Measurements from ENCODE around the gene FUOM.

GRCh38 chr10:133314911-133315310 is 42.9 kb downstream of the FUOM start:
- TF ChIP-seq CTCF (IDR thresholded peaks at IDR 0.05) (no peak), POLR2A (IDR thresholded peaks at IDR 0.05) (no peak)
